WTC11 (cell line): ENCODE data around the gene SQOR. TPM values are rescaled to one million over a fixed set of nuclear protein-coding genes. Genes with fewer than 3 reads are reported as not detected.

ENCODE experiments used
- ATAC-seq: fragments of 200-7000 bp; cut with Tn5 transposase; 2 replicates; pipeline ENCODE4 v1.10.0; 2021; ENCODE audit warnings: mild to moderate bottlenecking, moderate library complexity
- CTCF ChIA-PET: fragments of 300-600 bp; sonication (Branson Sonifier 250); formaldehyde crosslinking; loops from one replicate; lab custom pipeline; 2021; ENCODE audit warnings: antibody characterized with exemption; lab: Charles Lee
- POLR2A ChIA-PET: fragments of 350-600 bp; sonication (Branson Sonifier 250); formaldehyde crosslinking; loops from one replicate; lab custom pipeline; 2021; ENCODE audit warnings: antibody characterized with exemption; lab: Charles Lee
- DNase-seq: peaks from one replicate; pipeline ENCODE4 v3.0.0; 2021; ENCODE audit warnings: low spot score
- H3K27ac Mint-ChIP-seq: 2 replicates; pipeline ENCODE4 v1.8.0; 2021; ENCODE audit warnings: mixed read lengths
- H3K27me3 Mint-ChIP-seq: 2 replicates; pipeline ENCODE4 v1.8.0; 2021; ENCODE audit warnings: low read depth, mild to moderate bottlenecking, moderate library complexity, mixed read lengths
- H3K36me3 Mint-ChIP-seq: 2 replicates; pipeline ENCODE4 v1.8.0; 2021; ENCODE audit warnings: mixed read lengths
- H3K4me1 Mint-ChIP-seq: 2 replicates; pipeline ENCODE4 v1.8.0; 2022; ENCODE audit warnings: mixed read lengths
- H3K4me3 Mint-ChIP-seq: 2 replicates; pipeline ENCODE4 v1.8.0; 2021; ENCODE audit warnings: mild to moderate bottlenecking, moderate library complexity, mixed read lengths
- H3K9me3 Mint-ChIP-seq: 2 replicates; pipeline ENCODE4 v1.8.0; 2021; ENCODE audit warnings: mixed read lengths
- AR ChIP-seq: fragments of 250-450 bp; sonication (Bioruptor Pico); IDR thresholded peaks from 2 replicates; pipeline ENCODE4 v1.9.0; 2021; ENCODE audit warnings: mild to moderate bottlenecking
- ATF1 ChIP-seq: sonication (generic); formaldehyde crosslinking; IDR thresholded peaks from 2 replicates; pipeline ENCODE4 v1.8.1; 2023; ENCODE audit warnings: mild to moderate bottlenecking, moderate library complexity, missing genetic modification reagents
- EMX1 ChIP-seq: fragments of 250-450 bp; sonication (Bioruptor Pico); IDR thresholded peaks from 2 replicates; pipeline ENCODE4 v1.8.0; 2021; ENCODE audit warnings: mild to moderate bottlenecking
- GTF2I ChIP-seq: fragments of 250-450 bp; sonication (Bioruptor Pico); conservative IDR thresholded peaks from 2 replicates; pipeline ENCODE4 v1.4.0; 2021; ENCODE audit warnings: mild to moderate bottlenecking
- JAZF1 ChIP-seq: fragments of 250-450 bp; sonication (Bioruptor Pico); IDR thresholded peaks from 2 replicates; pipeline ENCODE4 v1.9.0; 2021; ENCODE audit warnings: moderate library complexity, mild to moderate bottlenecking, inconsistent platforms
- MLX ChIP-seq: sonication (generic); formaldehyde crosslinking; IDR thresholded peaks from 2 replicates; pipeline ENCODE4 v1.8.1; 2023; ENCODE audit warnings: mild to moderate bottlenecking, missing genetic modification reagents, moderate library complexity
- MXD4 ChIP-seq: fragments of 250-450 bp; sonication (Bioruptor Pico); IDR thresholded peaks from 2 replicates; pipeline ENCODE4 v1.8.0; 2021; ENCODE audit warnings: mild to moderate bottlenecking, moderate library complexity, borderline replicate concordance
- NFYB ChIP-seq: sonication (generic); formaldehyde crosslinking; conservative IDR thresholded peaks from 2 replicates; pipeline ENCODE4 v1.8.0; 2022; ENCODE audit warnings: low read depth, missing genetic modification reagents
- TEAD1 ChIP-seq: sonication (generic); formaldehyde crosslinking; IDR thresholded peaks from 2 replicates; pipeline ENCODE4 v1.8.0; 2022; ENCODE audit warnings: mild to moderate bottlenecking, missing genetic modification reagents
- ZBTB43 ChIP-seq: sonication (generic); formaldehyde crosslinking; IDR thresholded peaks from 2 replicates; pipeline ENCODE4 v1.8.1; 2023; ENCODE audit warnings: mild to moderate bottlenecking, missing genetic modification reagents
- ZMAT4 ChIP-seq: fragments of 250-450 bp; sonication (Bioruptor Pico); IDR thresholded peaks from 2 replicates; pipeline ENCODE4 v1.9.0; 2021; ENCODE audit warnings: mild to moderate bottlenecking
- ZNF263 ChIP-seq: sonication (generic); formaldehyde crosslinking; IDR thresholded peaks from 2 replicates; pipeline ENCODE4 v1.8.1; 2022; ENCODE audit warnings: low read depth, mild to moderate bottlenecking, moderate library complexity, missing genetic modification reagents
- ZNF416 ChIP-seq: fragments of 250-450 bp; sonication (Bioruptor Pico); IDR thresholded peaks from 2 replicates; pipeline ENCODE4 v1.9.0; 2021; ENCODE audit warnings: mild to moderate bottlenecking, inconsistent platforms
- ZNF425 ChIP-seq: fragments of 250-450 bp; sonication (Bioruptor Pico); conservative IDR thresholded peaks from 2 replicates; pipeline ENCODE4 v1.9.0; 2021; ENCODE audit warnings: mild to moderate bottlenecking
- total RNA-seq: library from RNA; stranded (reverse); gene quantifications from 3 replicates; pipeline ENCODE4 v1.2.3, GENCODE V29; 2021
- TF ChIP-seq, protein P1 (sequence below): fragments of 200-600 bp; IDR thresholded peaks from 2 replicates; pipeline ENCODE4 v1.8.0; 2022; ENCODE audit warnings: antibody characterized with exemption
- TF ChIP-seq, protein P2 (sequence below): sonication (generic); formaldehyde crosslinking; IDR thresholded peaks from 2 replicates; pipeline ENCODE4 v1.8.1; 2022; ENCODE audit warnings: mild to moderate bottlenecking, moderate library complexity, missing genetic modification reagents
- TF ChIP-seq, protein P3 (sequence below): sonication (generic); formaldehyde crosslinking; IDR thresholded peaks from 2 replicates; pipeline ENCODE4 v1.8.0; 2022; ENCODE audit warnings: mild to moderate bottlenecking, missing genetic modification reagents
- TF ChIP-seq, protein P4 (sequence below): fragments of 250-450 bp; sonication (Bioruptor Pico); IDR thresholded peaks from 2 replicates; pipeline ENCODE4 v1.9.0; 2021; ENCODE audit warnings: moderate library complexity, mild to moderate bottlenecking, inconsistent platforms, borderline replicate concordance

SQOR gene
- total RNA-seq, 1 experiment from 2014 or later: 0.72 TPM

DNA sequence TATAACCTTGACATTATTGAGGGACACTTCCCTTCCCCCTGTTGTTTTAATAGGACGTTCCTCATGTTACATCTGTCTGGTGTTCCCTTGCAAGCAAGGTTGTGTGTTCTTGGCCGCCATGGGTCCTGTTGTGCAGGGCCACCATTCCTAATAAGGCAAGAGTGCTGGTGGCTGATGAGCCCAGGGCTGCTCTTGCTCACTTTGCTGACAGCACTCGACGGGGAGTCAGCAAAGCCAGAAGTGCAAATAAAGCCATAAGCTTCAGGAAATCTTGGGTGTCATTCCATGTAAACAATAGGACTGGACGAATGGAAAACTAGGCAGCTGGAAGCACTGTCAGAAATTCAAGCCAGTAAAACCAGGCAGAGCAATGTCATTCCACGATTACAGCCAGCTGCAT, 75.8 kb downstream of the SQOR start:
- ChIA-PET CTCF (no interaction called here), POLR2A (no interaction called here)
- DNase-seq: no peak
- H3K9me3 Mint-ChIP-seq: no peaks in the 10 kb centered on the region
- H3K4me3 Mint-ChIP-seq: no peak overlapping the region
- peaks cover 9% of the 10 kb centered on the region for H3K4me1 Mint-ChIP-seq
- H3K27me3 Mint-ChIP-seq: no peaks in the 10 kb centered on the region
- TF ChIP-seq ATF1: no peak
- TF ChIP-seq TEAD1: no peak
- TF ChIP-seq NFYB (CRISPR knock-in tag): no peak
- TF ChIP-seq ZMAT4: no peak
- no peak for ATAC-seq
- no peaks in the 10 kb centered on the region for H3K36me3 Mint-ChIP-seq
- no peak overlapping the region for H3K27ac Mint-ChIP-seq

DNA sequence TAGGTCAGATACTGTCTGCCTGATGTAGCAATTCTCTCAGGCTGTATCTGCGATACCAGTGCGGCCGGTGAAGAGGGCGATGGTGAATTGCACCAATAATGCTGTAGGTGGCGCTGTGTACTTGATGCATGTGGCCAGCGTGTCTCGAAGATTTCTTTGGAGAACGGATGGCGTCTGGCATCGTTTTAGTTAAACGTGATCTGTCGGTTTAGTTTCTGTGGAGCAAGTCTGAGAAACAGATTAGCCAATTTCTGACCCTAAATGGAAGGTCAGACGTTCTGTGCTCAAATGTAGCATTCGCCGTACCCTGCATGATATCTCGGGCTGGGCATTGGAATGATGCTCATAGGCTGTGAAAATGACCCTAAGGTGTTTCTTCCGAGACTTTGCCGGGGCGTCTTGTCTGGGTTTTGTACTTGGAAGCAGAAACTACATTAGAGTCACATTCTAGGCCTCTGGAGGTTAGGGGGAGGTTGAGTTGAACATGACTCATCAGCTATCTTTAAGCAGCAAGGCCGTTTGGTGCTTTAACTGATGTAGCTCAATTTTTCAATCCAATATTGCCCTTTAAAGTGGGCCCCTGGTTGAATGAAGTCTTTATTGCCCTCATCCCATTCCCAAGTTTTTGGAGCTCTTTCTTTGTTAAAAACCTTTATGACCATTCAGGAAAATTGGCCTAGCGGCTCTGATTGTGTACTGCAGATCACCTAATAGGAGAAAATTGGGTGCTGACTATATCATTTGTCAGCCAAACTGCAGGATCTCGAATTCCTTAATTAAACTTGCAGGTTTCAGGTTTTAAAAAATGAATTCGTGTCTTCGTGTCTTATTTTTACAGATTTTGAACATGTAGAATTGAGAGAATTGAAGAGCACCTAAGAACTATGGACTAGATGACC, 80.0 kb downstream of the SQOR start:
- H3K4me1 Mint-ChIP-seq: peaks cover 8% of the 10 kb centered on the region
- CTCF ChIA-PET: interaction anchor here (0.8 to 2.1 kb wide), 13 partner anchors 9 to 362 kb away, joined by 3 to 37 read pairs (median 5); no protein-coding TSS in a partner anchor
- no peaks in the 10 kb centered on the region for H3K9me3 Mint-ChIP-seq
- H3K36me3 Mint-ChIP-seq: no peaks in the 10 kb centered on the region
- POLR2A ChIA-PET: no interaction called here
- no peak overlapping the region for H3K27ac Mint-ChIP-seq
- DNase-seq (peak; percentile 81), ATAC-seq (peak; percentile 89)
- no peak overlapping the region for H3K4me3 Mint-ChIP-seq
- TF ChIP-seq ZNF263 (CRISPR knock-in tag): no peak
- no peak for TF ChIP-seq JAZF1 (CRISPR knock-in tag)
- no peak for TF ChIP-seq EMX1 (CRISPR knock-in tag)
- no peak for TF ChIP-seq ZNF425 (CRISPR knock-in tag)
- TF ChIP-seq GTF2I (CRISPR knock-in tag): no peak
- TF ChIP-seq, protein P1, sequence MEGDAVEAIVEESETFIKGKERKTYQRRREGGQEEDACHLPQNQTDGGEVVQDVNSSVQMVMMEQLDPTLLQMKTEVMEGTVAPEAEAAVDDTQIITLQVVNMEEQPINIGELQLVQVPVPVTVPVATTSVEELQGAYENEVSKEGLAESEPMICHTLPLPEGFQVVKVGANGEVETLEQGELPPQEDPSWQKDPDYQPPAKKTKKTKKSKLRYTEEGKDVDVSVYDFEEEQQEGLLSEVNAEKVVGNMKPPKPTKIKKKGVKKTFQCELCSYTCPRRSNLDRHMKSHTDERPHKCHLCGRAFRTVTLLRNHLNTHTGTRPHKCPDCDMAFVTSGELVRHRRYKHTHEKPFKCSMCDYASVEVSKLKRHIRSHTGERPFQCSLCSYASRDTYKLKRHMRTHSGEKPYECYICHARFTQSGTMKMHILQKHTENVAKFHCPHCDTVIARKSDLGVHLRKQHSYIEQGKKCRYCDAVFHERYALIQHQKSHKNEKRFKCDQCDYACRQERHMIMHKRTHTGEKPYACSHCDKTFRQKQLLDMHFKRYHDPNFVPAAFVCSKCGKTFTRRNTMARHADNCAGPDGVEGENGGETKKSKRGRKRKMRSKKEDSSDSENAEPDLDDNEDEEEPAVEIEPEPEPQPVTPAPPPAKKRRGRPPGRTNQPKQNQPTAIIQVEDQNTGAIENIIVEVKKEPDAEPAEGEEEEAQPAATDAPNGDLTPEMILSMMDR: peak; percentile 92
- TF ChIP-seq, protein P2, sequence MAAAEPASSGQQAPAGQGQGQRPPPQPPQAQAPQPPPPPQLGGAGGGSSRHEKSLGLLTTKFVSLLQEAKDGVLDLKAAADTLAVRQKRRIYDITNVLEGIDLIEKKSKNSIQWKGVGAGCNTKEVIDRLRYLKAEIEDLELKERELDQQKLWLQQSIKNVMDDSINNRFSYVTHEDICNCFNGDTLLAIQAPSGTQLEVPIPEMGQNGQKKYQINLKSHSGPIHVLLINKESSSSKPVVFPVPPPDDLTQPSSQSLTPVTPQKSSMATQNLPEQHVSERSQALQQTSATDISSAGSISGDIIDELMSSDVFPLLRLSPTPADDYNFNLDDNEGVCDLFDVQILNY (CRISPR knock-in tag): no peak
- TF ChIP-seq MXD4 (CRISPR knock-in tag): no peak
- TF ChIP-seq, protein P3, sequence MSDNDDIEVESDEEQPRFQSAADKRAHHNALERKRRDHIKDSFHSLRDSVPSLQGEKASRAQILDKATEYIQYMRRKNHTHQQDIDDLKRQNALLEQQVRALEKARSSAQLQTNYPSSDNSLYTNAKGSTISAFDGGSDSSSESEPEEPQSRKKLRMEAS: peak; percentile 52; the same call in 1 of the 2 replicates
- H3K27me3 Mint-ChIP-seq: no peaks in the 10 kb centered on the region

GRCh38 chr15:45715528-45715927, 80.7 kb downstream of the SQOR start:
- ChIA-PET POLR2A (no interaction called here), CTCF (interaction anchor here (0.6 to 2.1 kb wide), 14 partner anchors 9 to 361 kb away, joined by 3 to 37 read pairs (median 5); no protein-coding TSS in a partner anchor)
- no peak overlapping the region for H3K4me3 Mint-ChIP-seq
- 0 out of 2 replicates have a peak, but pooled peaks have one; percentile 34 for ATAC-seq
- H3K36me3 Mint-ChIP-seq: no peaks in the 10 kb centered on the region
- no peaks in the 10 kb centered on the region for H3K27me3 Mint-ChIP-seq
- H3K4me1 Mint-ChIP-seq: peaks cover 9% of the 10 kb centered on the region
- no peak overlapping the region for H3K27ac Mint-ChIP-seq
- no peaks in the 10 kb centered on the region for H3K9me3 Mint-ChIP-seq
- DNase-seq: no peak
- TF ChIP-seq MLX (no peak), ZBTB43 (CRISPR knock-in tag) (no peak), ZNF416 (CRISPR knock-in tag) (no peak), AR (CRISPR knock-in tag) (no peak)
- TF ChIP-seq, protein P4, sequence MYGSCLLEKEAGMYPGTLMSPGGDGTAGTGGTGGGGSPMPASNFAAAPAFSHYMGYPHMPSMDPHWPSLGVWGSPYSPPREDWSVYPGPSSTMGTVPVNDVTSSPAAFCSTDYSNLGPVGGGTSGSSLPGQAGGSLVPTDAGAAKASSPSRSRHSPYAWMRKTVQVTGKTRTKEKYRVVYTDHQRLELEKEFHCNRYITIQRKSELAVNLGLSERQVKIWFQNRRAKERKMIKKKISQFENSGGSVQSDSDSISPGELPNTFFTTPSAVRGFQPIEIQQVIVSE (CRISPR knock-in tag): no peak
